ENCODE data around the gene KRT74. TPM values are rescaled to one million over a fixed set of nuclear protein-coding genes. Genes with fewer than 3 reads are reported as not detected.

KRT74 gene
- total RNA-seq, 4 donors from 2014 or later: not detected

DNA sequence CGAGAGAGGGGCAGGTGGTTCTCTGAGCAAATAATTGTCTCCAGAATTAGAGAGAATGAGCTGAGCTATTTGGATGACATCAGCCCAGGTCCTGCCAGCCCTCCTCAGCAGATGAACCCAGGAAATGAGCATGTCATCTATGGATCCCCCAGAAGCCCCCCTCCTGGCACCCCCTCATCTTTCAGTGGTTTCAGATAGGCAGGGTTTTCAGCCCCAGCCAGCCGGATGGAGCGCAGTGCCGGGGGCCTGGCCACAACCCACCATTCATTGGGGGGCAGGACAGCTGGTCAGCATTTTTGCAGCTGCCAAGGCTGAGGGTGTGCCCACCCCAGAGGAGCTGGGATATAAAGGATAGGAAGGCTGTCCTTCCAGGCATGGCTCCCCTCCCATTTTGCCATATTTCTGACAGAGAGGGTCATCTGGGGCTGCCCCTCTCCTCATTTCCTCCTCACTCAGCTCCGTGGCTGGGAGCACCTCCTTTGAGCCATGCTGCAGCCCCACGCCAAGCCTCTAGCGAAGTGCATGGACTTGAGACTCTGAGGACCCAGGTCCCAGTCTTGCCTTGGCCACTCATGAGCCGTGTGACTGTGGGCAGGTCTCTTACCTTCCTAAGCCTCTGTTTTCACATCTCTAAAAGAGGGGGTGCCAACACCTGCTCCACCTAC lies 14.7 kb downstream of the KRT74 start:
- no peak overlapping the region for H3K4me3 ChIP-seq
- peaks cover 41% of the 10 kb centered on the region for H3K27me3 ChIP-seq
- TF ChIP-seq POLR2AphosphoS5 (IDR thresholded peaks at IDR 0.05): no peak
- TF ChIP-seq POLR2A (IDR thresholded peaks at IDR 0.05): no peak
- no peak for TF ChIP-seq EP300 (IDR thresholded peaks at IDR 0.05)
- TF ChIP-seq, protein P1, sequence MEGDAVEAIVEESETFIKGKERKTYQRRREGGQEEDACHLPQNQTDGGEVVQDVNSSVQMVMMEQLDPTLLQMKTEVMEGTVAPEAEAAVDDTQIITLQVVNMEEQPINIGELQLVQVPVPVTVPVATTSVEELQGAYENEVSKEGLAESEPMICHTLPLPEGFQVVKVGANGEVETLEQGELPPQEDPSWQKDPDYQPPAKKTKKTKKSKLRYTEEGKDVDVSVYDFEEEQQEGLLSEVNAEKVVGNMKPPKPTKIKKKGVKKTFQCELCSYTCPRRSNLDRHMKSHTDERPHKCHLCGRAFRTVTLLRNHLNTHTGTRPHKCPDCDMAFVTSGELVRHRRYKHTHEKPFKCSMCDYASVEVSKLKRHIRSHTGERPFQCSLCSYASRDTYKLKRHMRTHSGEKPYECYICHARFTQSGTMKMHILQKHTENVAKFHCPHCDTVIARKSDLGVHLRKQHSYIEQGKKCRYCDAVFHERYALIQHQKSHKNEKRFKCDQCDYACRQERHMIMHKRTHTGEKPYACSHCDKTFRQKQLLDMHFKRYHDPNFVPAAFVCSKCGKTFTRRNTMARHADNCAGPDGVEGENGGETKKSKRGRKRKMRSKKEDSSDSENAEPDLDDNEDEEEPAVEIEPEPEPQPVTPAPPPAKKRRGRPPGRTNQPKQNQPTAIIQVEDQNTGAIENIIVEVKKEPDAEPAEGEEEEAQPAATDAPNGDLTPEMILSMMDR (IDR thresholded peaks at IDR 0.05): no peak
- H3K4me1 ChIP-seq: no peaks in the 10 kb centered on the region
- H3K36me3 ChIP-seq: no peaks in the 10 kb centered on the region
- ATAC-seq: no peak
- 55 to 82% methylated on average over 3 to 4 of the region's 8 CpGs for WGBS, 2 donors (ENCODE audit: low coverage in 1 of 2)
- H3K9me3 ChIP-seq: no peaks in the 10 kb centered on the region
- H3K27ac ChIP-seq: no peak overlapping the region

DNA sequence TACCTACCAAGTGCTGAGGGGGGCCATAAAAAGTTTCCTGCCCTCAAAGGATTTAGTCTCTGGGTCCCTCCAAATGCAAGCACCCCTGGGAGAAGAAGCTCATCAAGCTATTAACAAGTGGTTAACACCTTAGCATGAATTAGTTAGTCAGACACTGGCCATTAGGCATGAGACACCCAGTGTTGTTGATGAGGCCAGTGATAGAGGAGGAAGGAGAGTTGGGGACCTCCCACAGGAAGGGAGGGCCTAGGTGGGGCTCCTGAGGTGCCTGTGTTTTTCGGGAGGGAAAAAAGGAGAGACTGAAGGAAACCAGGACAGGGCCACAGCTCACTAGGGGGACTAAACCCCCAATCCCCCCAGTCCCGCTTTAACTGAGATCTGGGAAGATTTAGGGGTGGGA lies 16.2 kb downstream of the KRT74 start:
- no peak overlapping the region for H3K27ac ChIP-seq
- no peaks in the 10 kb centered on the region for H3K9me3 ChIP-seq
- no peak for TF ChIP-seq POLR2AphosphoS5 (IDR thresholded peaks at IDR 0.05)
- no peak for TF ChIP-seq EP300 (IDR thresholded peaks at IDR 0.05)
- TF ChIP-seq, protein P1 (IDR thresholded peaks at IDR 0.05): no peak
- TF ChIP-seq POLR2A (IDR thresholded peaks at IDR 0.05): no peak
- H3K27me3 ChIP-seq: peaks cover 36% of the 10 kb centered on the region
- ATAC-seq: no peak
- H3K36me3 ChIP-seq: no peaks in the 10 kb centered on the region
- H3K4me3 ChIP-seq: no peak overlapping the region
- H3K4me1 ChIP-seq: no peaks in the 10 kb centered on the region
- 69% methylated on average over 2 of the region's 2 CpGs; no CpG with 5 or more reads in 1 of the 2 donors for WGBS, 2 donors (ENCODE audit: low coverage in 1 of 2)

DNA sequence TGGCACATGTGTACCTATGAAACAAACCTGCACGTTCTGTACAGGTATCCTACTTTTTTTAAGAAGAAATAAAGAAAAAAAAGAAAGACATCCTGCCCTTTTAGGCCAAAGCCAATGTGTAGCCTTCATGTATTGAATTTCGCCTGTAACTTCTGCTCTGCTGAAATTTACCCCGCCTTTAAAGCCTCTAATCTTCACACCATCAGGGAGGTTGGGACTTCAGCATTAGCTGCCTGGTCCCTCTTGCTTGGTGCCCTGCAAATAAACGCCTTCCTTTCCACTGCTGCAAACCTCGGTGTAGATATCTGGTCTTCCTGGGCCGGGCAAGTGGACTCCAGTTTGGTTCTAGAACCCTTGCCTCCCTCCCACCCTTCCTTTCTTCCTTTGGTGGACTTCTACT lies 18.1 kb downstream of the KRT74 start:
- no peak for ATAC-seq
- 63 to 86% methylated on average over 2 to 6 of the region's 6 CpGs for WGBS, 2 donors (ENCODE audit: low coverage in 1 of 2)

DNA sequence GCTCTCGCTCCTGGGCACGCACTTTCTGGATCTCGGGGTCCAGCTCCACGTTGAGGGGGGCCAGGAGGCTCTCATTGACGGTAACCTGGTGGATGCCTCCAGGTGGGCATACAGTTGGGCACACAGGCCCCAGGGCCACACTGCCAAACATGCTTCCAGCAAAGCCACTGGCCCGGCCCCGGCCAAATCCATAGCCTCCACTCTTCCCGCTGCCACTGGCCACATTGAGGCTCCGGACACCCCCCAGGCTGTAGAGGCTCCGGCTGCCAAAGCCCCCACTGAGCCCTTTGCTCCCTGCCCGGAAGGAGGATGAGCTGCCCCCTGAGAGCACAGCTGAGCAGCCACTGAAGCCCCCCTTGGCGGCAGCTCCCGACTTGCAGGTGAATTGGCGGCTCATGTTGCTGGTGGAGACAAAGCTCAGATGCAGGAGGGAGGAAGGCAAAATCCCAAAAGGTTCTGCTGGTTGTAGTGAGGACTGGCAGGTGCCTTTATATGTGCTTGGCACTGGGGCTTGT lies 20.9 kb downstream of the KRT74 start, which contains the start of gene KRT71:
Gene KRT71 (minus strand): TSS at position 465 of the 515 bp plus-strand sequence. CDS start 68 bp downstream, at position 397.
- H3K9me3 ChIP-seq: no peaks in the 10 kb centered on the region
- H3K27ac ChIP-seq: no peak within 1 kb of the TSS
- H3K36me3 ChIP-seq: no peaks in the 10 kb centered on the region
- TF ChIP-seq POLR2A (IDR thresholded peaks at IDR 0.05) (no peak), EP300 (IDR thresholded peaks at IDR 0.05) (no peak), POLR2AphosphoS5 (IDR thresholded peaks at IDR 0.05) (no peak)
- TF ChIP-seq, protein P1 (IDR thresholded peaks at IDR 0.05): no peak
- WGBS, 2 donors (ENCODE audit: low coverage in 1 of 2): 100% methylated on average over 1 to 2 of the region's 14 CpGs
- H3K4me1 ChIP-seq: no peaks in the 10 kb centered on the region
- H3K4me3 ChIP-seq: no peak within 1 kb of the TSS
- peaks cover 21% of the 10 kb centered on the region for H3K27me3 ChIP-seq
- ATAC-seq: no peak

More for the DNA sequence above, 18.1 kb downstream of the KRT74 start:
- no peaks in the 10 kb centered on the region for H3K4me1 ChIP-seq
- no peak overlapping the region for H3K27ac ChIP-seq
- TF ChIP-seq POLR2A (IDR thresholded peaks at IDR 0.05) (no peak), EP300 (IDR thresholded peaks at IDR 0.05) (no peak)
- no peaks in the 10 kb centered on the region for H3K9me3 ChIP-seq
- no peak overlapping the region for H3K4me3 ChIP-seq
- H3K36me3 ChIP-seq: no peaks in the 10 kb centered on the region
- H3K27me3 ChIP-seq: peaks cover 30% of the 10 kb centered on the region

DNA sequence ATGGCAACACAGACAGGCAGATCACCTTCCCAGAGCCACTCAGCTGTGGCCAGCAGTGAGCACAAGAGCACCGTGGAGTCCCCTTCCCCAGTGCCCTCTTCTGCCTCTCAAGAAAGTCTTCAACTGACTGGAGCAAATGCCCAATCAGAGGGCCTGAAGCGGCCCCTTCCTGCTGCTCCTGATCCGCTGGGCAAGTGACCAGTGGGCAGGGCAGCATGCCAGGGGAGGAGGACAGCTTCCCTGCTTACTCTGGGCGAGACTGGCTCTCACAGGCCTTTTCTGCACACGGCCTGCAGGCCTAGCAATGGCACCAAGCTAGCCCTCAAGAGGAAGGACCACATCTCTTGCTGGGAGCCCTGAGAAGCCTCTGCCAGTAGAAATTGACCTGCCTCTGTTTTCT lies 21.6 kb downstream of the KRT74 start:
- no peak overlapping the region for H3K27ac ChIP-seq
- no peaks in the 10 kb centered on the region for H3K36me3 ChIP-seq
- ATAC-seq: no peak
- H3K27me3 ChIP-seq: peaks cover 21% of the 10 kb centered on the region
- no peak overlapping the region for H3K4me3 ChIP-seq
- no peak for TF ChIP-seq EP300 (IDR thresholded peaks at IDR 0.05)
- no peak for TF ChIP-seq POLR2AphosphoS5 (IDR thresholded peaks at IDR 0.05)
- TF ChIP-seq, protein P1 (IDR thresholded peaks at IDR 0.05): no peak
- TF ChIP-seq POLR2A (IDR thresholded peaks at IDR 0.05): no peak
- H3K4me1 ChIP-seq: no peaks in the 10 kb centered on the region
- WGBS, 2 donors (ENCODE audit: low coverage in 1 of 2): no CpG with 5 or more reads among the region's 5 CpGs
- no peaks in the 10 kb centered on the region for H3K9me3 ChIP-seq

All from gastroesophageal sphincter (tissue), 4 donors.